Measurements from ENCODE around the gene TRIM2.

- no peak for TF ChIP-seq EZH2 (IDR thresholded peaks at IDR 0.05; ENCODE audit: low read length, missing control alignments)
- TF ChIP-seq, protein P1, sequence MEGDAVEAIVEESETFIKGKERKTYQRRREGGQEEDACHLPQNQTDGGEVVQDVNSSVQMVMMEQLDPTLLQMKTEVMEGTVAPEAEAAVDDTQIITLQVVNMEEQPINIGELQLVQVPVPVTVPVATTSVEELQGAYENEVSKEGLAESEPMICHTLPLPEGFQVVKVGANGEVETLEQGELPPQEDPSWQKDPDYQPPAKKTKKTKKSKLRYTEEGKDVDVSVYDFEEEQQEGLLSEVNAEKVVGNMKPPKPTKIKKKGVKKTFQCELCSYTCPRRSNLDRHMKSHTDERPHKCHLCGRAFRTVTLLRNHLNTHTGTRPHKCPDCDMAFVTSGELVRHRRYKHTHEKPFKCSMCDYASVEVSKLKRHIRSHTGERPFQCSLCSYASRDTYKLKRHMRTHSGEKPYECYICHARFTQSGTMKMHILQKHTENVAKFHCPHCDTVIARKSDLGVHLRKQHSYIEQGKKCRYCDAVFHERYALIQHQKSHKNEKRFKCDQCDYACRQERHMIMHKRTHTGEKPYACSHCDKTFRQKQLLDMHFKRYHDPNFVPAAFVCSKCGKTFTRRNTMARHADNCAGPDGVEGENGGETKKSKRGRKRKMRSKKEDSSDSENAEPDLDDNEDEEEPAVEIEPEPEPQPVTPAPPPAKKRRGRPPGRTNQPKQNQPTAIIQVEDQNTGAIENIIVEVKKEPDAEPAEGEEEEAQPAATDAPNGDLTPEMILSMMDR (conservative IDR thresholded peaks at IDR 0.05 in 1 of 2, IDR thresholded peaks at IDR 0.05 in 1 of 2; ENCODE audit: low read depth in 1 of 2, low read length in 2 of 2), result no peak
Observed at GRCh38 chr4:153383131-153383530, 178.9 kb downstream of the TRIM2 start.
